Vagina (tissue), 2 donors: ENCODE results near the gene SEMA3A.

Experiments
- CTCF ChIP-seq, 3 experiments: fragments of 450-650 bp in 2 of 3; fragments of 200-600 bp in 1 of 3; sonication (generic) in 1 of 3; IDR thresholded peaks; one replicate each; pipeline ENCODE4 v1.5.1; 2017 to 2019; ENCODE audit warnings: antibody characterized with exemption in 3 of 3, mild to moderate bottlenecking in 2 of 3, moderate library complexity in 2 of 3
- POLR2A ChIP-seq, 2 donors: fragments of 450-650 bp; IDR thresholded peaks; one replicate each; pipeline ENCODE4 v1.6.1; 2017; ENCODE audit warnings: antibody characterized with exemption in 2 of 2, mild to moderate bottlenecking in 2 of 2, moderate library complexity in 2 of 2
- POLR2AphosphoS5 ChIP-seq, 2 donors: sonication (generic); formaldehyde crosslinking; IDR thresholded peaks; one replicate each; pipeline ENCODE4 v1.9.0; 2017; ENCODE audit warnings: antibody characterized with exemption in 2 of 2, mild to moderate bottlenecking in 2 of 2, low read depth in 1 of 2; ENCODE audit not compliant: insufficient read depth in 1 of 2

- no peak for TF ChIP-seq CTCF (IDR thresholded peaks at IDR 0.05)
- no peak for TF ChIP-seq POLR2A (IDR thresholded peaks at IDR 0.05)
- TF ChIP-seq POLR2AphosphoS5 (IDR thresholded peaks at IDR 0.05; ENCODE audit: insufficient read depth in 1 of 2, low read depth in 1 of 2), result no peak
Measured at GRCh38 chr7:84002348-84002747, 192.2 kb downstream of the SEMA3A start.
